Stimulated activated naive CD8-positive, alpha-beta T cell treated with anti-CD3 and anti-CD28 coated beads, Interleukin-15, Interleukin-2, amounts not matched to agents 100 ng/mL and 50 ng/mL, for 24 hours (primary cell): ENCODE results near the gene PDE9A.

Experiments used
- H3K27ac Mint-ChIP-seq: one replicate; pipeline ENCODE4 v1.8.0; 2021; ENCODE audit warnings: mild to moderate bottlenecking, mixed read lengths
- H3K27me3 Mint-ChIP-seq: one replicate; pipeline ENCODE4 v1.8.0; 2021; ENCODE audit warnings: mixed read lengths
- H3K36me3 Mint-ChIP-seq: one replicate; pipeline ENCODE4 v1.8.0; 2021; ENCODE audit warnings: low read depth, mixed read lengths
- H3K4me1 Mint-ChIP-seq: one replicate; pipeline ENCODE4 v1.8.0; 2021; ENCODE audit warnings: low read depth, mixed read lengths
- H3K4me3 Mint-ChIP-seq: one replicate; pipeline ENCODE4 v1.8.0; 2021; ENCODE audit warnings: mild to moderate bottlenecking, mixed read lengths
- H3K9me3 Mint-ChIP-seq: one replicate; pipeline ENCODE4 v1.8.0; 2021; ENCODE audit warnings: mixed read lengths

Gene PDE9A

DNA sequence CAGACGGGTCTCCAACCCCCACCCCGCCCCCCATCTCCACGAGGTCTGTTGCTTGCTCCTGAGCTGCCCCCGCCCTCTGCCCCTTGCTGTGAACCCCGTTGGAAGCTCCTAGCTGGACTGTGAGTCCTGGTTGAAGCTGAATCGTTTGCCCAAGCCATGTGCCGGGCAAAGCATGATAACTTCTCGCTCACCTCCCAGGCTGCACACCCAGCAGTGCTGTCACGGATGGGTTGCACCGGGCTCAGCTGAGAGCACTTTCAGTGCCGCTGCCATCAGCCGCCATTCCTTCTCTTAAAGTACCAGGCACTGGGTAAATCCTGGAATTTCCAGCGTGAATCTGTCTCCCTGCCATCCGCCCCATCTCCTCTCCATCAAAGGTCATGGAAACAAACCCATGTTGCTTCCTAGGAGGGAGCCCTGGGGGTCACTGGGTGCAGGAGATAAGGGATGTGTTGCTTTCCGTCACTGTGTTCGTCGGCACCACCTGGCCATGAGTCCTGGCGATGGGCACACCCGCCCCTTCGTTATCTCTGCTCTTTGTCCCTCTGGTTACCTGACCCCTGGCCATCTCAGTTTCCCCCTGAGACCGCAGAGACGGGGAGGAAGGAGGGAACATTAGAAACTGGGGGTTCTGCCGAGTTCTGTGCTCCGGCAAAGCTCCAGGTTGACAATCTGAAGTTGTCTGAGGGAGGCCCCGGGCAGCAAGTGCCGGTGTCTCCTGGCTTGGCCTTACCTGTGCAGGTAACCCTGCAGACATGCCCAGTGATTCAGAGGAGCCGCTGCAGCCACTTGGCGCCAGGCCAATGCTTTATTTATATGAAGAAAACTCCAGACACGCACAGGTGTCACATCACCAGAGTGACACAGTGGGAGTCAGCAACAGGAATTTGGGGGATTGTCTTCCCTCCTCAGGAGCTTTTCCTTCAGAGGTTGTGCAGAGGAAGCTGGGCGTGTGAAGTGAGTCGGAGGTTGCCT, 2.7 kb downstream of the PDE9A start:
- H3K4me1 Mint-ChIP-seq = peaks cover 34% of the 10 kb centered on the region
- no peak overlapping the region for H3K27ac Mint-ChIP-seq
- no peaks in the 10 kb centered on the region for H3K9me3 Mint-ChIP-seq
- no peaks in the 10 kb centered on the region for H3K36me3 Mint-ChIP-seq
- H3K4me3 Mint-ChIP-seq = no peak overlapping the region
- H3K27me3 Mint-ChIP-seq = peaks cover 5% of the 10 kb centered on the region

GRCh38 chr21:42656872-42657271, 3.5 kb downstream of the PDE9A start:
- no peaks in the 10 kb centered on the region for H3K9me3 Mint-ChIP-seq
- H3K36me3 Mint-ChIP-seq = no peaks in the 10 kb centered on the region
- H3K4me3 Mint-ChIP-seq = no peak overlapping the region
- peaks cover 34% of the 10 kb centered on the region for H3K4me1 Mint-ChIP-seq
- H3K27me3 Mint-ChIP-seq = peaks cover 5% of the 10 kb centered on the region
- H3K27ac Mint-ChIP-seq = no peak overlapping the region

- Mint-ChIP-seq H3K4me1 (peaks cover 33% of the 10 kb centered on the region), H3K9me3 (no peaks in the 10 kb centered on the region), H3K27me3 (peaks cover 5% of the 10 kb centered on the region), H3K36me3 (no peaks in the 10 kb centered on the region), H3K4me3 (no peak overlapping the region), H3K27ac (no peak overlapping the region)
Observed at GRCh38 chr21:42657676-42658319, 4.4 kb downstream of the PDE9A start.

- H3K4me1 Mint-ChIP-seq = peaks cover 29% of the 10 kb centered on the region
Observed at GRCh38 chr21:42658320-42659105, 5.1 kb downstream of the PDE9A start.

DNA sequence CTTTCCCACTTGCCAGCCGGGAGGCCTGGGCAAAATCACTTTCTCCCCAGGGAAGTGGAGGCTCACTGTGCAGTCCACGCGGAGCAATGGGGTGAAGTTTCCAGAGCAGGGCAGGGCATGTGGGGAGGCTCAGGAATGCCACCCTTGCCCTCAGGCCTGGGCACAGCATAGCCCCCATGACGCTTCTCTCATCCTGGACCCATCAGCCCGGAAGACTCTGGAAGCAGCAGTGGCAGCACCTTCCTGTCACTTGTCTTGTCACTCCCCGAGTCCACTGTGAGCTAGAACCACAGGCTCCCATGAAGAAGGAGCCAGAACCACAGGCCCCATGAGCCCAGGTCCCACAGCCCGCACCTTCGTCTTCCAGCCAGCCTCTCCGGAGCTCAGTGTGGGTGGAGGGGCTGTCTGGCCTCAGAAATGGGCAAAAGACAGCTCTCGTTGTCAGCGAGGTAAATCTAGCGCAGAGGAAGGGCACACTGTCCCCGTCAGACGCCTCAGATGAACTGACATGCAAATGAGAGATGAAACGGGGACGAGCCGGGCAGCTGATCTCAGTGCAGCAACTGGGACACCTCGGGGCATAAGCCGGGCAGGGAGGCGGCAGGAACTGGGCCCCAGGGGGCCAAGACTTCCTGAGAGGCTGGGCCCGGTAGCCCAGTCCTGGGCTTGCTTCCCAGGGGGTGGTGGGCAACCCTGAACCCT, 6.1 kb downstream of the PDE9A start:
- H3K27ac Mint-ChIP-seq = no peak overlapping the region
- H3K27me3 Mint-ChIP-seq = peaks cover 5% of the 10 kb centered on the region
- H3K4me1 Mint-ChIP-seq = peaks cover 27% of the 10 kb centered on the region
- H3K9me3 Mint-ChIP-seq = no peaks in the 10 kb centered on the region
- H3K36me3 Mint-ChIP-seq = no peaks in the 10 kb centered on the region
- no peak overlapping the region for H3K4me3 Mint-ChIP-seq

More at GRCh38 chr21:42658320-42659105, 5.1 kb downstream of the PDE9A start:
- Mint-ChIP-seq H3K4me3 (no peak overlapping the region), H3K27me3 (peaks cover 5% of the 10 kb centered on the region), H3K36me3 (no peaks in the 10 kb centered on the region), H3K9me3 (no peaks in the 10 kb centered on the region), H3K27ac (no peak overlapping the region)

DNA sequence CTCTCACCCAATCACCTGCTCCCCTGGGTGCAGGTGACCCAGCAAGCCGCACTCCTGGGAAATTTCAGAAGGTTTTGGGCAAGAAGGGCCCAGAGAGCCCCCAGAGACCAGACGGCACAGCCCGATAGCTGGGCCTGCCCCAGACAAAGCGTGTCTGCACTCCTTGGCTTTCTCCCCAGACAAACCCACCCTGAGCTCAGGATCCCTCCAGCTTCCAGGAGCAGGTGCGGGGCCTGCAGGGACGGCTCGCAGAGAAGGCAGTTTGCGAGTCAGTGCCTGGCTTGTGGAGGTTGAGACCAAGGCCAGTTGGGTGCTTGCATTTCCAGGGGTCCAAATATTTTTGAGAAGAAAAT, 6.7 kb downstream of the PDE9A start:
- Mint-ChIP-seq H3K36me3 (no peaks in the 10 kb centered on the region), H3K4me3 (no peak overlapping the region), H3K4me1 (peaks cover 21% of the 10 kb centered on the region), H3K9me3 (no peaks in the 10 kb centered on the region), H3K27me3 (peaks cover 2% of the 10 kb centered on the region), H3K27ac (no peak overlapping the region)

- H3K4me3 Mint-ChIP-seq = no peak overlapping the region
- H3K27me3 Mint-ChIP-seq = no peaks in the 10 kb centered on the region
- H3K9me3 Mint-ChIP-seq = no peaks in the 10 kb centered on the region
- H3K27ac Mint-ChIP-seq = no peak overlapping the region
- H3K4me1 Mint-ChIP-seq = peaks cover 8% of the 10 kb centered on the region
- H3K36me3 Mint-ChIP-seq = no peaks in the 10 kb centered on the region
Observed at GRCh38 chr21:42661688-42662429, 8.4 kb downstream of the PDE9A start.

DNA sequence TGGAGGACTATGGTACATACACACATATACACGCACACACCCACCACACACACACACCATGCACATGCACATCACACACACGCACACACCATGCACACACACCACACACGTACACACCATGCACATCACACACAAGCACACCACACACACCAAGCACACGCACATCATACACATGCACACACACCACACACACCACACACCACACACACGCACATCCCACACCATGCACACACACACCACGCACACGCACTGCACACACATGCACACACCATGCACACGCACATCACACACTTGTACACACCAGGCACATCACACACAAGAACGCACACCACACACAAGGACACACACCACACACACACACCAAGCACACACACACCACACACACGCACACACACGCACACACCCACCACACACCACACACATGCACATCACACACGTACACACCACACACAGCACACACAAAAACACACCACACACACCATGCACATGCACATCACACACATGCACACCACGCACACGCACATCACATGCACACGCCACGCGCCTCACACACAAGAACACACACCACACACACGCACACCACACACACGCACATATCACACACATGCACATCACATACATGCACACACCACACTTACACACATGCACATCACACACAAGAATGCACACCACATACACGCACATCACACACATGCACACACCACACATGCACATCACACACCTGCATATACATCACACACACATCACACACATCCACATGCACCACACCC, 9.2 kb downstream of the PDE9A start:
- Mint-ChIP-seq H3K4me1 (peaks cover 5% of the 10 kb centered on the region), H3K36me3 (no peaks in the 10 kb centered on the region), H3K9me3 (no peaks in the 10 kb centered on the region), H3K4me3 (no peak overlapping the region), H3K27me3 (no peaks in the 10 kb centered on the region), H3K27ac (no peak overlapping the region)

DNA sequence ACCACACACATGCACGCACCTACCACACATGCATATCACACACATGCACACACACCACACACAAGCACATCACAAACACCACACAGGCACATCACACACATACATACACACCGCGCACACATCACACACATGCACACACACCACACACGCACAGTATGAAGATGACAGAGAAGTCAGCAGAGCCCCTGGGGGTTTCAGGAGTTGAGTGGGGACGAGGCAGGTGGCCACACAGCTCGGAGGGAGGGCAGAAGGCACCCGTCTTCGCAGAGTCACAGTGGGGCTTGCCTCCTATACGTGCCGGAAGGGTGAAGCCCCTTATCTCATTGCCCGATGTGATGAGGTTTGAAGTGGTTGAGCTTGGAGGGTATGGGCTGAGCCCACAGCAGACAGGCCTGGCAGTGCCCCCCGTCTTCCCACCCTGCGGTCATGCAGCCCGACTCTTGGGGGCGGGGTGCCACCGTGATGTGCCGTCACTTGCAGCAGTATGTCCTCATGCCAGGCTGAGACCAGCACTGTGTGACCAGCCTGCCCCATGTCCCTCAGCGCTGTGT, 9.9 kb downstream of the PDE9A start:
- Mint-ChIP-seq H3K27me3 (no peaks in the 10 kb centered on the region), H3K4me1 (peaks cover 5% of the 10 kb centered on the region), H3K4me3 (no peak overlapping the region), H3K27ac (no peak overlapping the region), H3K36me3 (no peaks in the 10 kb centered on the region), H3K9me3 (no peaks in the 10 kb centered on the region)

DNA sequence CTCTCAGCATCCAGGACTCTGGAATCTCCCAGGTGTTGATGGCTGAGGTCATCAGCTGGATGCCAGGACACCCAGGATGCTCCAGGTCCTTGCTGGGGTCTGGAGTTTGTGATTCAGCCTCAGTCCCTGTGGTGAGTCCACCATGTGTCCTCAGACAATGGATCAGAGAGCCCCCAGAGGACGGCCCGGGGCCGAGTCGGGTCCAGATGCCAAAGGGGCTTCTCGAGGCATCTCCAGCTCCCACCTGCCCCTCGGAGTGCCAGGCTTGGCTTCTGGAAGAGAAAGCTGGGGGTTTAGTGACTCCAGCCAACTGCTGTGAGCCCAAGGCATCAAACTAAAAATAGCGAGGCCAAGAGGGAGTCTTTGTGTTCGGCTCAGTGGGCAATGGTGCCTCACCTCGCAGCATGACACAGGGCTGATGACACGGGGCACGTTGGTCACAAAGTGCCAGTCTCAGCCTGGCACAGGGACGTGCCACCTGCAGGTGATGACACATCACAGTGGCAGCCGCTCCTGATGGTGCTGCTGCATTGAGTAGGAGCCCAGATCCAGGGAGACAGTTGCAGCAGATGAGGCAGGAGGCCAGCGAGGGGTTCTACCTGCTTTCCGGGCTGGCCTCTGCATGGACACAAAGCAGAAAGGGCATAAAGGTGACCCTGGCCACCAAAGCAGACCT, 10.6 kb downstream of the PDE9A start:
- peaks cover 5% of the 10 kb centered on the region for H3K4me1 Mint-ChIP-seq
- no peaks in the 10 kb centered on the region for H3K27me3 Mint-ChIP-seq
- H3K9me3 Mint-ChIP-seq = no peaks in the 10 kb centered on the region
- no peak overlapping the region for H3K27ac Mint-ChIP-seq
- H3K36me3 Mint-ChIP-seq = no peaks in the 10 kb centered on the region
- no peak overlapping the region for H3K4me3 Mint-ChIP-seq

GRCh38 chr21:42664614-42665013, 11.2 kb downstream of the PDE9A start:
- Mint-ChIP-seq H3K36me3 (no peaks in the 10 kb centered on the region), H3K9me3 (no peaks in the 10 kb centered on the region), H3K27me3 (no peaks in the 10 kb centered on the region), H3K4me3 (no peak overlapping the region), H3K4me1 (peaks cover 1% of the 10 kb centered on the region), H3K27ac (no peak overlapping the region)

DNA sequence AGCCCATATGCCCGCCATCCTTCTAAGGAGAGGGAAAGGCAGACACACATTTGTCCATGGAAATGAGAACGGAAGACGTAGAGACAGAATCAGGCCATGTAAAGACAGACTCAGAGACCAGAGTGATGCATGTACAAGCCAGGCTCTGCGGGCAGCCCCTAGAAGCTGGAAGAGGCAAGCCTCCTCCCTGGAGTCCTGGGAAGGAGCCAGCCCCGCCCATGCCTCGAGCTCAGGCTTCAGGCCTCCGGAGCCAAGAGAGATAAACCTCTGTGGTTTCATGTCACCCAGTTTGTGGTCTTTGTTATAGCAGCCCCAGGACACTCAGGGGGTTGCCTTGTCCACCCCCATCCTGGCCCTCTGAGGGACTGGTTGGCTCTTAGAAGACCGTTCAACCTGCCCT, 11.6 kb downstream of the PDE9A start:
- no peaks in the 10 kb centered on the region for H3K27me3 Mint-ChIP-seq
- no peak overlapping the region for H3K27ac Mint-ChIP-seq
- no peak overlapping the region for H3K4me3 Mint-ChIP-seq
- no peaks in the 10 kb centered on the region for H3K36me3 Mint-ChIP-seq
- no peaks in the 10 kb centered on the region for H3K9me3 Mint-ChIP-seq
- no peaks in the 10 kb centered on the region for H3K4me1 Mint-ChIP-seq

- H3K27me3 Mint-ChIP-seq = no peaks in the 10 kb centered on the region
- H3K36me3 Mint-ChIP-seq = no peaks in the 10 kb centered on the region
- H3K27ac Mint-ChIP-seq = no peak overlapping the region
Observed at GRCh38 chr21:42665484-42665883, 12.1 kb downstream of the PDE9A start.

More at GRCh38 chr21:42665484-42665883, 12.1 kb downstream of the PDE9A start:
- Mint-ChIP-seq H3K4me1 (no peaks in the 10 kb centered on the region), H3K4me3 (no peak overlapping the region), H3K9me3 (no peaks in the 10 kb centered on the region)
